ENCODE measurements around the gene TESK1.
"Not testable (repeated sequence)": the region's sequence is repeated elsewhere in the genome, so short reads cannot be mapped to it uniquely, and the experiment has no call there.

Gene TESK1

DNA sequence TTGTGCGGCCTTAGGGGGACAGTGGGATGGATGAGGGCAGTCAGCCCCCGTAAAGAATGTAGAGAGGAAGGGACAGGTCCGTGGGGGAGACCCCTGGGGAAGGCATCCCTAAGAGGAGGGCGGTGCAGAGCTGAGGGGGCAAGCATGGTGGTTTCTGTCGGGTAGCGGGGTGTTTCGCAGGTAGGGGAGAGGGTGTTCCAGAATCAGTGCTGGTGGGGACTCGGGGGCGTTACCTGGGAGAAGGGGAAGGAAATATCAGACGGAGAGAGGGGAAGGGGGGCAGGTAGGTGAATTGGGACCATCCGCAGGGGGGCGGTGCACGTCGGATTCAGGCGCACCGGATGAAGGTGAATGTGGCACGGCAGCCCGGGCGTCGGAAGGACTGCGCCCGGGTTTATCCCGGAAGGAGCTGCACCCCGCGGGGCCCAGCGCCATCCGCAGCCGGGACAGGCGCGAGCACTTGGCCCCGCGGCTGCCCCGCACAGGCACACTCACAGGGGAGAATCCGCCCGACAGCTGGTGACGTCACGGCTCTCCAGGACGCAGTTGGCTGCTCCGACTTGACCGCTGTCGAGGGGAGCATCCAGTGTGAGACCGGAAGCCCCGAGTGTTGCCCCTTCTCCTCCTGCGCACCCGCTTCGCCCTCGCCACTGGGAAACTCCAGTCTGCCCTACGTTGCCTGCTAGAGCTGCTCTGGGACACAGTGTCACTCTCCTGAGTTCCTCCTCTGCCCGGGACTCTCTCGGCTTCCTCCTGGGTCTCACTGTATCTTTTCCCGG lies 11.8 kb downstream of the TESK1 start:
- no peak for DNase-seq

DNA sequence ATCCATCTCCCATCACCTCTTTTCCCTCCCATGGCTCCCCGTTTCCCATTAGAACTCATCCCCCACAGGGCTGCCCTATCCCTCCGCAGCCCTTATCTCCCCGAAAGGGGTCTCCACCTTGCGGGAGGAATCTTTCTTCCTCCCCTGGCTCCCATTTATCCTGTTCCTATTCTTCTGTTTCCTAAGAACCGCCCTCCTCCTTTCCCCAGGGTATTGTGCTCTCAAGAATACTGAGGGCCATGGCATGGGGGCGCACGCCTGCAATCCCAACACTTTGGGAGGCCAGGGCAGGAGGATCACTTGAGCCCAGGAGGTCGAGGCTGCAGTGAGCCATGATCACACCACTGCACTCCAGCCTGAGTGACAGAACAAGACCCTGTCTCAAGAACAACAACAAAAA lies 12.5 kb downstream of the TESK1 start:
- no peak for DNase-seq

DNA sequence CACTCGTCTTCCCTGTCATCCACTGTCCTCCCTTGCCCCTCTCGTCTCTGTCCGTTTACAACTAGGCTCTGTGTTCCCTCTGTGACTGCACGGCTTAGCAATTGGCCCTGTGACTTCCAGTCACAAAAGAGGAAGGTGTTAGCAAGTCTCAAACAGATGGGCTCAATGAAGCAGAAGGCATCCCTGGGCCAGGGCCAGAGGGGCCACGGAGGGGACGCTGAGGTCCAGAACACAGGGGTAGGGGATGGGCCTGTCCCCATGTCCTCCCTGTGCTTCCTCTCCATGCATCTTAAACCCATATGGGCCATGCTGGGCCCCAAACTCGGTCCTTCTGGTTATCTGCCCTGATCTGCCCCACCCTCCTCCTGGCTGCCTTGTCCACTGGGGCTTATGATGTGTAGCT lies 13.3 kb downstream of the TESK1 start, which contains the start of gene CD72:
CD72 (minus strand) TSS at position 89 of the 403 bp plus-strand sequence. CDS start 110 bp downstream, outside the sequence.
- no peak for DNase-seq

DNA sequence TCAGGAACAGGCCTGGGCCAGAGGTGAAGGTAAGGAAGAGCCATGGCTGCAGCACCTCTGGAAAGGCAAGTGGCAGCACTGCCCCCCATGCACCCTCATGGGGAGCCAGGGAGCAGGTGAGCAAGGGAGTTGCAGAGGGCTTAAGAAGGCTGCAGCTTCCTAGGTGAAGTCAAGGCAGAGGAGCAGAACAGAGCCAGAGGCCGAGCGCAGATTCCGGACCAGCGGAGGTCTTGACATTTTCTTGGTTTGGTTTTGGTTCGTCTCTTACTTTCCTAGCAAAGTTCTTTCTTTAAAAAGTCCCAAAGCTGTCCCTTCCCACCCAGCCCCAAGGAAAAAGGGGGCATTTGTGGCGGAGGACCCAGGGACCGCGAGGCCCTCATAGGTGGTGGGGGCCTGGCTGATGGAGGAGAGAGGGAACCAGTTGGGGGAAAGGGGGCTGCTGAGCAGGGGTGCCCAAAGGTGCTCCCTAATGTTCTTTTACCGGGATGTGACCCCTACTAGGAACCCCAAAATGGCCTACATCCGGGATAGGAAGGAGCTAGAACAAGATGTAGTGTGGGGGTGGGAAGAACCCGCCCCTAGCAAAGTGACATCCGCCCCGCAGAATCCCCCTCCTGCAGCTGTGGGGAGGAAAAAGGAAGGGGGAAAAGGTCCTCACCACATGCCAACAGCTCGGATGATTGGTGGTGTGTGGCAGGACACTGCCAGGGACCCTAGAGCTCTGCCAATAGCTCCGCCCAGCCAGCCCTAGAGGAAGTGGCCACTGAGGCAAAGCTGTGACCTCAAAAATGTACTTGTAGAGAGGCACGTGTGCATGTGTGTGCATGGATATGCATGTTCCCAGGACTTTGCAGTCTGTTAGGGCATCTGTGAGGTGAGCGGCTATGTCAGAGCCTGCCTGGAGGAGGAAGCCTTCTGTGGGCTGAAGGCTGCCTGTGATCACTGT lies 14.1 kb downstream of the TESK1 start:
- no peak for DNase-seq

DNA sequence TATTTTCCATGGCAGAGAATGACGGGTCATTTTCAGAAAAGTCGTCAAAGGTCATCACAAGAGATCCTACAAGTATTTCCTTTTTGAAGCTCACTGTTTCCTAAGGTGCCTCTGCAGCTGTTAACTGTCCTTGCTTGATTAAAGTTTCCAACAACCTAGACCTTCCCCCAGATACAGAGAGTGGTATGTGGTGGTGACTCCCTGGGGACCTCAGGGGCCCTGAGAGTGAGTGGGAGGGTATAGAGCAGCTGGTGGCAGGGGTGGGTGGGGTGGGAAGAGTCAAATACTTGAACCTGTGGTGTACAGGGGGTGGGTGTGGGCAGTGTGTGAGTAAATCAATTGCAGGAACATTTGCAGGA lies 14.7 kb downstream of the TESK1 start:
- no peak for DNase-seq

DNA sequence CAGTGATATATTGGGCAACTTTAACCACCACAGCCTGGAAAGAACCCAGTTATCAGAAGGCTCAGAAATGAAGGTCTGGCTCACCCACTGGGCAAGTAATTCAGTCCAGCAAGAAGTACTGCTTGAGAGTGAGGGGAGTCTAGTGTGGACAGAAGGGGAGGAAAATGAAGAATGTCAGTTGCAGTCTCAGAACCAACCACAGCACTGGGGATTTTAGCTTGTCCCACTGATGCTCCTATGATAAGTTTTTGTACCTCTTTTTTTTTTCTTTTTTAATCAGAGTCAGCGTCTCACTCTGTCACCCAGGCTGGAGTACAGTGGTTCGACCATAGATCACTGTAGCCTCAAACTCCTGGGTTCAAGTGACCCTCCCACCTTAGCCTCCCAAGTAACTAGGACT lies 22.5 kb downstream of the TESK1 start:
- no peak for DNase-seq

DNA sequence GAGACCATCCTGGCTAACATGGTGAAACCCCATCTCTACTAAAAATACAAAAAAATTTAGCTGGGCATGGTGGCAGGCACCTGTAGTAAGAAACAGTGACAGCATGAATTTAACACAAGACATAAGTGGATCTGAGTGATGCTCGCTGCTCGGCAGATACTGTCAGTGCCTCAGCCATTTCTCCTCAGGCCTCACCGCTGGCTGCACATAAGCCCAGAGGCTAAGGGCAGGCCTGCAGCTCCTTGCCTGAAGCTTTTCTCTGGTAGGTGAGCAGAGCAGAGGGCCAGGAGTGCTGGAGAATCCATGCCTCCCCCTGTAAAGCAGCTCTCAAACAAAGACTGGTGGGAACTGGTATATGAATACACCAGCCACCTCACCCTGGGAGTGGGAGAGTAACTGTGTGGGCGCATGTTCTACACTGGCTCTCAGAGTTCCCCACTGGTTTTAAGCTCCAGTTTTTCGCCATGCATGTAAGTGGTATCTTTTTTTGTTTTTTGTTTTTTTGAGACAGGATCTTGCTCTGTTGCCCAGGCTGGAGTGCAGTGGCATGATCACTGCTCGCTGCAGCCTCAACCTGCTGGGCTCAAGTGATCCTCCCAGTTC lies 23.4 kb downstream of the TESK1 start:
- no peak for DNase-seq

DNA sequence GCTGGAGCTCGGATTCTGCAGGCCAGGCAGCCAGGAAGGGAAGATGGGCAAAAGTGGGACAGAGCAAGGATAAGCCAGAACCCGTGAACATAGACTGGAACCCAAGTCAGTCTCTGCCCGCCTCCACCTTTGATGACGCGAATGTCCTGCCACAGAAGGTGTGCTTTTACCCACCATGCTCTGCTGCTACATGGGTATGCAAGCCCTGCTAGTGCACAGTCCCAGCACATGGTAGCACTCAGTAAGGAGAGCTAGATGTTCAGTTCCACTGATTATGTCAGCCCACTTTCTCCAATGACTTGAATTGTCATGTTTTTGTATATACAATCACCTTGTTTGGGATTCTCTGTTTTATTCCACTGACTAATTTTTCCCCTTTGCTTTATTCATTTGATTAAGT lies 24.5 kb downstream of the TESK1 start:
- no peak for DNase-seq

DNA sequence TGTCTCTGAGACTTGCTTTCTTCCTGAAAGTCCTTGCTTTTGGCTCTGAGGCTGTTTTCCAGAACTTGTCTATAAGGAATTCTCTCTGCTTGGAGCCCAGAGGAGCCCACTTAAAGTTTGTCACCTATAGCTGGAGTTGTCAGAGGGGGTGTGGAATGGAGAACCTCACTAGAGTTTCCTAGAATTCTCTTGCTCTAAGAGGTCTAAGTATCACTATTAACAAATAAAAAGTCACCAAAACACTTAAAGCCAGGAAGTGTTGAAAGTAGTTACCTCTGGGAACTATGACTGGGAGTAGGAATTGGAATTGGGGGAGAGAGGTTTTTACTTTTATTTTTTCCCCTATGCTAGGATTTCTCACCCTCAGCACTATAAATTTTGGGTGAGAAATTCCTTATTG lies 30.7 kb downstream of the TESK1 start:
- no peak for DNase-seq

DNA sequence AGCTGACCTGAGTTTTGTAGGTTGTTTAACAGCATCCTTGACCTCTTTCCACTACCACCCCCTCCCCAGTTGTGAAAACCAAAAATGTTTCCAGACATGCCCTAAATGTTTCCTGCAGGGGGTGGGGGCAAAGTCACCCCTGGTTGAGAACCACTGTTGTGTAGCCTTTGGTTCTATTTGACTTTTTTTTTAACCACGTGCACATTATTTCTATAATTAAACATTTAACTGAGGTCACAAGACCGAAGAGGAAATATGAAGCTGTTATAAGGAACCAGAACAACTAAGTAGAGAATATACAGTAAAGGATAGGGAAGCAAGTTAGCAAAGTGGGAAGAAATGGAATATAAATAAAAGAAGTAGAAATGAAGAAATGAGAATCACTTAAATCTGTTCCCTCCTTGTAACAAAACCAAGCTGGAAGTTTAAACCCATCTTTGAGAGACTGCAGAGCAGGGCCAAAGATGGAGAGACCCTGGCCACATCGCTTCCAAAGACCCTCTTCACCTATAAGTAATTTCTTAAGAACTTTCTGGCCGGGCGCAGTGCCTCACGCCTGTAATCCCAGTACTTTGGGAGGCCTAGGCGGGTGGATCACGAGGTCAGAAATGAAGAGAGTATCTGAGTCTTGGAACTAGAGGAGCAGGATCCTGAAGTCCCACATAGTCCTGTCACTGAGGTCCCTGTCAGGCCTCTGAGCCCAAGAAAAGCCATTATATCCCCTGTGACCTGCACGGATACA lies 31.2 kb downstream of the TESK1 start:
- DNase-seq, result no peak

DNA sequence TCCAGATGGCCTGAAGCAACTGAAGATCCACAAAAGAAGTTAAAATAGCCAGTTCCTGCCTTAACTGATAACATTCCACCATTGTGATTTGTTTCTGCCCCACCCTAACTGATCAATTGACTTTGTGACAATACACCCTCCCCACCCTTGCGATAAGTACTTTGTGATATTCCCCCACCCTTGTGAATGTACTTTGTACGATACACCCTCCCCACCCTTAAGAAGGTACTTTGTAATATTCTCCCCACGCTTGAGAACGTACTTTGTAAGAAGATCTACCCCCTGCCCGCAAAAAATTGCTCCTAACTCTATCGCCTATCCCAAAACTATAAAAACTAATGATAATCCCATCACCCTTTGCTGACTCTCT lies 31.8 kb downstream of the TESK1 start:
- DNase-seq, result not testable (repeated sequence)

DNA sequence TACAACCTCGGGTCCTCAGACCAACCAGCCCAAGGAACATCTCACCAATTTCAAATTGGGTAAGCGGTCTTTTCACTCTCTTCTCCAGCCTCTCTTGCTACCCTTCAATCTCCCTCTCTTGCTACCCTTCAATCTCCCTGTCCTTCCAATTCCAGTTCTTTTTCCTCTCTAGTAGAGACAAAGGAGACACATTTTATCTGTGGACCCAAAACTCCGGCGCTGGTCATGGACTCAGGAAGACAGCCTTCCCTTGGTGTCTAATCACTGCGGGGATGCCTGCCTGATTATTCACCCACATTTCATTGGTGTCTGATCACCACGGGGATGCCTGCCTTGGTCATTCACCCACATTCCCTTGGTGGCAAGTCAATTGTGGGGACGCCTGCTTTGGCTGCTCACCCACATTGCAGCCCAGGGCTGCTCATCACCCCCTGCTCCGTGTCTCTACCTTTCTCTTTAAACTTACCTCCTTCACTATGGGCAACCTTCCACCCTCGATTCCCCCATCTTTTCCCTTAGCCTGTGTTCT lies 32.4 kb downstream of the TESK1 start:
- DNase-seq, result not testable (repeated sequence)

DNA sequence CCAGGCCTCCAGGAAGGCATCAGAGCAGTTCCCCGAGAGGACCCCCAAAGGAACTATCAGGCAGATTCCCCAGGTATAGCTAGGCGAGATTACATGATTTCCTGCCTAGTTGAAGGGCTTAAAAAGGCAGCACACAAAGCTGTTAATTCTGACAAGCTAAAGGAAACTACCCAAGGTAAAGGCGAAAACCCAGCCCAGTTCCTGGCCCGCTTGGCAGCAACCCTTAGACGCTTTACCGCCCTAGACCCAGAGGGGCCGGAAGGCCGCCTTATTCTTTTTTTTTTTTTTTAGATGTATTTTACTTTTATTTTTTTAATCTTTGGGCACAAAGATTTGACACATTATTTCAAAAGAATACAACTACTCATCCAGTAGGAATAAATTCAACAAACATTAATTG lies 33.7 kb downstream of the TESK1 start:
- not testable (repeated sequence) for DNase-seq

DNA sequence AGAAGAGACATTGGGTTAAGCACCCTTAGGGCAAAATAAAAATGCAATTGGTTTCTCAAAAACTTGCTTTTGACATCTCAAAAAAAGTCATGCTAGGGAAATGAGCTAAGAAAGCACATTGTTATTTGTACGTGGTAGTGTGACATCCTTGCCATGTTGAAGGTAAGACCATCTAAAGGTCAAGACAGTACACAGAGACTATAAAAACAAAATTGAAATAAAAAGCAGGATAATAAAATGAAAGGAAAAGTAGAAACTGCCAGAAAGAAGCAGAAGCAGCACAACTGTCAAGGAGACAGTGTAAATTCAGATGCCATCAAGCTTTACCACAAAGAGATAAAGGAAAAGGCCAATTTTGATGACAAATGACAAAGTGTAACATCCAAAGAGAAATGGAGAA lies 34.2 kb downstream of the TESK1 start:
- DNase-seq, result not testable (repeated sequence)

DNA sequence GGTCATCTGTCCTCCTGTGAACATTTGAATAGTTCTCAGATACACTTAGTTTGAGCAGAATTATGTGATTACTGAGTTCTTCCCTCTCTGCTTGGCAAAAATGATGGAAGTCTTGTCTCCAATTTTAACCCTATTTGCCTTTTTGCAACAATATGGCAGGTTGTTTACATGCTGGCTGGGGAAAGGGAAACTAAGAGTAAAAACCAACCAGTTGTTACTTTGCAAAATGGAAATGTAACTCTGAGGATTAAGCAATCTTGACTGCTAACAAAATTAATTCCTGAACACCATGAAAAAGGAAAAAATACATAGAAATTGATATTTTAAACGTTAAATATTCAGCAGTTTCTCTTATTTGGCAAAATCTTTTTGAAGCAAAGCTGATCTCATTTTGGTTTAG lies 34.6 kb downstream of the TESK1 start:
- DNase-seq, result no peak

DNA sequence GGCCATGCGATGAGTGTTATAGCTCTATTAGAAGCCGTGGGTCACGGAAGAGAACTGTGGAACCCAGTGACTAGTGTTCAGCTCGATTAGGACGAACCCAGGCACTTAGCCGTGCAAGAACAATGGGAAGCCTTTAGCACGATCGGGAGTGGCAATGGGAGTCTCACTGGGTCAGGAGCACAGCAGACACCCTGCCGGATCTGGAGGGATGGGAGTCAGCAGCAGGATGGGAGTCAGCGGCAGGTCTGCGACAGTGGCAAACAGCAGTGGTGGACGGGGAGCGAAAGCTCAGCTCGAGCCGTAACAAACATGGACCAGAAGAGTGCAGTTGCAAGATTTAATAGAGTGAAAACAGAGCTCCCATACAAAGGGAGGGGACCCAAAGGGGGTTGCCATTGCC lies 35.4 kb downstream of the TESK1 start:
- not testable (repeated sequence) for DNase-seq

DNA sequence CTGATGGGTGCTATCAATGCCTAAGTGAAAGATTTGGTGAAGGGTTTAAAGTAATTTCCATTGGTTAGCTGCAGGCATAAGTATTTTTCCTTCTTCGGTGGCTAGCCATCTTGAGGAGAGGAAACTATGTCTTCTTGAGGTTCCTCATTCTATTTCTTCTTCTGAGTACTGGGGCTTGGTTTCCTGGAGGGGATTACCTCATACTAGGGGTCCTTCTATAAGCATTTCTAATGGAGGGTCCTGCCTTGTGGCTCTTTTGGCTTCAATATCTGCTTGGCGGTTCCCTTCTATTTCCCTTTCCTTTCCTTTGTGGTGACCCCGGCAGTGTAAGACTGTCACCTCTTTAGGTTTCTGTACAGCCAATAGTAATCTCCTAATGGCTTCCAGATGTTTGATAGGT lies 36.4 kb downstream of the TESK1 start:
- DNase-seq, result not testable (repeated sequence)

DNA sequence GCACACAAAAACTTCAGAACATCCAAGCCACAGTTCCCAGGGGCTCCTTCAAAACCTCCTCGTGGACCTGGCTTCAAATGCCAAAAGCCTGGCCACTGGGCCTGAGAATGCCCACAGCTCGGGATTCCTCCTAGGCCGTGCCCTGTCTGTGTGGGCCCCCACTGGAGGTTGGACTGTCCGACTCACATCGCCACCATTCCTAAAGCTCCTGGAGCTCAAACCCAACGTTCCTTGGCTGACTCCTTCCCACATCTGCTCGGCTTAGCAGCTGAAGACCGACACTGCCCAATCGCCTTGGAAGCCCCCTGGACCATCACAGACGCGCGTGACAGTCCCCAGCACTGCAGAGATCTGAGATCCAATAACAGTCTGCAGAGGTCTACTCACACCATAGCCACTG lies 38.0 kb downstream of the TESK1 start:
- no peak for DNase-seq

DNA sequence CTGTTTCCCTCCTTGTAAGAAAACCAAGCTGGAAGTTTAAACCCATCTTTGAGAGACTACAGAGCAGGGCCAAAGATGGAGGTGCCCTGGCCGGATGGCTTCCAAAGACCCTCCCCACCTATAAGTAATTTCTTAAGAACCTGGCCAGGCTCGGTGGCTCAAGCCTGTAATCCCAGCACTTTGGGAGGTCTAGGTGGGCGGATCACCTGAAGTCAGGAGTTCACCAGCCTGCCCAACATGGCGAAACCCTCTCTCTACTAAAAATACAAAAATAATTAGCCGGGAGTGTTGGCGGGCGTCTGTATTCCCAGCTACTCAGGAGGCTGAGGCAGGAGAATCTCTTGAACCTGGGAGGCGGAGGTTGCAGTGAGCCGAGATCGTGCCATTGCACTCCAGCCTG lies 40.7 kb downstream of the TESK1 start:
- DNase-seq, result not testable (repeated sequence)

DNA sequence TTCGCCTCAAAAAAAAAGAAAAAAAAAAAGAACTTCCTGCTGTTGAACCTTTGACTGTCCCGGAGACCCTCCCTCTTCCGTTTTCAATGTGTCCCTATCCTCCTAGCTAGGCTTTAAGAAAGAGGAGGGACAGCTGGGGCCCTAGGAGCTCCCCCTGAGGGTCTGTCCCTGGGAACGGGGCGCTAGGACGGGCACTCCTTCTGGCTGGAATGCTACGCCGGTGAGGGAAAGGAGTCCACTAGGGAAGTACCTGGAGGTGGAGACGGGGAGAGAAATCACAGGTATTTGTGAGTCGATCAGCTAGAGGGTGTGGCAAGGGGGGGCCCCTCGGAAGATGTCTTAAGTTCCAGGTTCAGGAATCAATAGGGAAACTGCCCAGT lies 41.1 kb downstream of the TESK1 start:
- DNase-seq, result no peak

DNA sequence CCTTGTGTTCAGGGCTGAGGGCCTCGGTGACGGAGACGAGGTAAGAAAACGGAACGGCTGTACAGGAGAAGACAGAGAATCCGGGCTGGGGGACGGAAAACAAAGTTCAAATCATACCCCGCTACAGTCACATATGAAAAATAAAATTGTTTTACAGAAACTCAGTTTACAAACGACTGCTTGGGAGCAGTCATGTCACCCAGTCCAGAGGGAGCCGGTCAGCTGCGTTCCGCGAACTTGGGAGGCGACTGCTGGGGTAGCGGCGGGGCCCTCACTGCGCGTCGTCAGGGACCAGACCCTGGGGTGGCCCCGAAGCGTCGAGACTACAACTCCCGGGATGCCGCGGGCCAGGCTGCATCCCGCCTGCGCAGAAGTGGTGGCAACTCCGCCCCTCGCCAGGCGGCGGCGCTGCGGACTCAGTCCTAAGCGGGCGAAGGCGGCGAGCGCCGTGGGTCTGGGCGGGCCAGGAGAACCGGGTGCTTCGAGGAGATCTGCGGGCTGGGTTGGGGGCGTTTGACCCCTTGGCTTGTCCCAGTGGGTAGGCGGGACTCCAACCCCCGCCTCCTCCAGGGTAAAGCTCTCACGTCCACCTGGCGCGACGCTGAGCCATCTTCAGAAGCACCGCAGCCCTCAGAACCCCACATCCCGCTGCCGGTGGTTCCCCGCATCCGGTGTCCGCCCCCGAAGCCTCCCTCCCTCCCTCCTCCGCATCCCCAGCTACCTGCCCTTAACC lies 41.6 kb downstream of the TESK1 start:
- peak; percentile 50 for DNase-seq
